Loucy (cell line): Measurements from ENCODE around the gene NAA20.

Experiments used
- H2AFZ ChIP-seq: fragments of 200-600 bp; sonication (generic); 2 replicates; pipeline ENCODE4 v1.6.0; 2016; ENCODE audit warnings: antibody characterized with exemption, mild to moderate bottlenecking, low read length, moderate library complexity
- H3F3A ChIP-seq: fragments of 200-600 bp; 2 replicates; pipeline ENCODE4 v1.6.0; 2016; ENCODE audit warnings: antibody characterized with exemption, low read depth, mild to moderate bottlenecking
- H3K27me3 ChIP-seq: fragments of 200-600 bp; sonication (generic); 2 replicates; pipeline ENCODE4 v1.6.1; 2014; ENCODE audit warnings: low read length, mild to moderate bottlenecking; ENCODE audit not compliant: insufficient read depth, poor library complexity, severe bottlenecking
- H3K36me3 ChIP-seq: fragments of 200-600 bp; sonication (generic); 2 replicates; pipeline ENCODE4 v1.6.1; 2016; ENCODE audit warnings: low read length; ENCODE audit not compliant: insufficient read depth
- H3K4me1 ChIP-seq: fragments of 200-600 bp; sonication (generic); 2 replicates; pipeline ENCODE4 v1.5.1; 2014; ENCODE audit warnings: low read length, mild to moderate bottlenecking; ENCODE audit not compliant: insufficient read depth, poor library complexity, severe bottlenecking
- H3K4me2 ChIP-seq: fragments of 200-600 bp; sonication (generic); 2 replicates; pipeline ENCODE4 v1.6.0; 2014; ENCODE audit warnings: antibody characterized with exemption, low read length, low read depth, mild to moderate bottlenecking; ENCODE audit not compliant: poor library complexity, severe bottlenecking
- H3K4me3 ChIP-seq: fragments of 200-600 bp; sonication (generic); 2 replicates; pipeline ENCODE4 v1.5.1; 2014; ENCODE audit warnings: low read length, mild to moderate bottlenecking, mixed read lengths; ENCODE audit not compliant: poor library complexity, severe bottlenecking
- H3K79me2 ChIP-seq: fragments of 200-600 bp; sonication (generic); 2 replicates; pipeline ENCODE4 v1.6.1; 2014; ENCODE audit warnings: low read length; ENCODE audit not compliant: insufficient read depth
- H3K9ac ChIP-seq: fragments of 200-600 bp; sonication (generic); 2 replicates; pipeline ENCODE4 v1.6.0; 2014; ENCODE audit warnings: mild to moderate bottlenecking, low read depth, low read length, moderate library complexity; ENCODE audit not compliant: poor library complexity, severe bottlenecking
- H3K9me2 ChIP-seq: fragments of 200-600 bp; sonication (generic); replicated peaks from 2 replicates; pipeline ENCODE4 v1.6.1; 2016; ENCODE audit warnings: low read depth, low read length, mixed read lengths
- H3K9me3 ChIP-seq: fragments of 200-600 bp; sonication (generic); 2 replicates; pipeline ENCODE4 v1.6.1; 2014; ENCODE audit warnings: mild to moderate bottlenecking, antibody characterized with exemption, low read length, low read depth; ENCODE audit not compliant: insufficient read depth
- H4K20me1 ChIP-seq: fragments of 200-600 bp; sonication (generic); 2 replicates; pipeline ENCODE4 v1.6.0; 2014; ENCODE audit warnings: antibody characterized with exemption, low read length, mild to moderate bottlenecking; ENCODE audit not compliant: insufficient read depth, poor library complexity, severe bottlenecking
- EZH2phosphoT487 ChIP-seq: fragments of 200-600 bp; IDR thresholded peaks from 2 replicates; pipeline ENCODE4 v1.6.1; 2018; ENCODE audit warnings: antibody characterized with exemption, mild to moderate bottlenecking, moderate library complexity, borderline replicate concordance
- TF ChIP-seq, protein P1 (sequence below): fragments of 200-600 bp; sonication (generic); conservative IDR thresholded peaks from 2 replicates; pipeline ENCODE4 v1.5.1; 2014; ENCODE audit warnings: mild to moderate bottlenecking, antibody characterized with exemption, low read length

NAA20 gene

DNA sequence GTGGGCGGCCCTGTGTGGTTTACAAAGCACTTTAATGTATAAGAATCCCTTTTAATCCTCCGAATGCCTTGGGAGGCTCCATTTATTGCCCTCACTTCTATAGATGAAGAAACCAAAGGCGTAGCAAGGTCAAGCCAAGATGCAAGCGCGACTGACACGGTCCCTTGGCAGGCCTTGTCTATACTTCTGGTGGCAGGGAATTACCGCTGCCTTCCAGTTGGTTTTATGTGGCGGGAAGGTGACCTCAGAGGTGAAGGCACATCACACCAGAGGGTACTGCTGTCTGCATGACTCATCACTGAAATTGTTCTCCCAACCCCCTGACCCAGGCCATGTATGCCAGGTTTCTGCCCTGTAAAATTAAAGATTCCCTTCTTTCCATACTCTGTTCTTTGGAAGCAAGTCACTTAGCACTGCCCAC, 36.1 kb upstream of the NAA20 start:
- no peaks in the 10 kb centered on the region for H3K79me2 ChIP-seq
- no peaks in the 10 kb centered on the region for H3K36me3 ChIP-seq
- no peak overlapping the region for H2AFZ ChIP-seq
- no peaks in the 10 kb centered on the region for H3K9me2 ChIP-seq
- H3K27me3 ChIP-seq = no peaks in the 10 kb centered on the region
- H3F3A ChIP-seq = no peaks in the 10 kb centered on the region
- no peak overlapping the region for H3K9ac ChIP-seq
- H3K4me3 ChIP-seq = no peak overlapping the region
- TF ChIP-seq, protein P1, sequence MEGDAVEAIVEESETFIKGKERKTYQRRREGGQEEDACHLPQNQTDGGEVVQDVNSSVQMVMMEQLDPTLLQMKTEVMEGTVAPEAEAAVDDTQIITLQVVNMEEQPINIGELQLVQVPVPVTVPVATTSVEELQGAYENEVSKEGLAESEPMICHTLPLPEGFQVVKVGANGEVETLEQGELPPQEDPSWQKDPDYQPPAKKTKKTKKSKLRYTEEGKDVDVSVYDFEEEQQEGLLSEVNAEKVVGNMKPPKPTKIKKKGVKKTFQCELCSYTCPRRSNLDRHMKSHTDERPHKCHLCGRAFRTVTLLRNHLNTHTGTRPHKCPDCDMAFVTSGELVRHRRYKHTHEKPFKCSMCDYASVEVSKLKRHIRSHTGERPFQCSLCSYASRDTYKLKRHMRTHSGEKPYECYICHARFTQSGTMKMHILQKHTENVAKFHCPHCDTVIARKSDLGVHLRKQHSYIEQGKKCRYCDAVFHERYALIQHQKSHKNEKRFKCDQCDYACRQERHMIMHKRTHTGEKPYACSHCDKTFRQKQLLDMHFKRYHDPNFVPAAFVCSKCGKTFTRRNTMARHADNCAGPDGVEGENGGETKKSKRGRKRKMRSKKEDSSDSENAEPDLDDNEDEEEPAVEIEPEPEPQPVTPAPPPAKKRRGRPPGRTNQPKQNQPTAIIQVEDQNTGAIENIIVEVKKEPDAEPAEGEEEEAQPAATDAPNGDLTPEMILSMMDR = no peak
- no peak for TF ChIP-seq EZH2phosphoT487
- H3K4me1 ChIP-seq = no peaks in the 10 kb centered on the region
- H4K20me1 ChIP-seq = no peaks in the 10 kb centered on the region
- no peak overlapping the region for H3K4me2 ChIP-seq
- no peaks in the 10 kb centered on the region for H3K9me3 ChIP-seq

DNA sequence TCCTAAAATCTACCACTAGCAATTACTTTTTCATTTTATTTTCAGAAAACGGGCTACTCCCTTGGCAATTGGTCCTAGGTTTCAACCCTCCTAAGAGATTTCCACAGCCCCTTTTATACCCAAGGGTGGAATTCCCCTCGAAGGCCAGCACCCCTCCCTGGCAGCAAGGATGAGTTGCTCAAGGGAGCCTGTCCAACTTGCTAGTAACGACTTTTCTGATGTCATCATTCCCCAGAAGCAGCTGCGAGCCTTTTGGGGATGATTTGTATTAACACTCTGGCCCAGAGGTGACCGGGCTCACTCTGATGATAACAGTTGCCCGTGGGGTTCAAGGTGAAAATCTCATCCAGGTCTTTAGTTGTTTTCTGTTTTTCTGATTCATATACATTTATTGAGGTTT, 30.7 kb upstream of the NAA20 start:
- H3K9me3 ChIP-seq = no peaks in the 10 kb centered on the region
- TF ChIP-seq EZH2phosphoT487 = no peak
- TF ChIP-seq, protein P1 = no peak
- no peaks in the 10 kb centered on the region for H3K79me2 ChIP-seq
- H3K9ac ChIP-seq = no peak overlapping the region
- no peaks in the 10 kb centered on the region for H3K9me2 ChIP-seq
- no peaks in the 10 kb centered on the region for H3K27me3 ChIP-seq
- H3K4me1 ChIP-seq = no peaks in the 10 kb centered on the region
- H3K4me2 ChIP-seq = no peak overlapping the region
- no peaks in the 10 kb centered on the region for H3F3A ChIP-seq
- H2AFZ ChIP-seq = no peak overlapping the region
- no peaks in the 10 kb centered on the region for H3K36me3 ChIP-seq
- H4K20me1 ChIP-seq = no peaks in the 10 kb centered on the region
- H3K4me3 ChIP-seq = no peak overlapping the region

DNA sequence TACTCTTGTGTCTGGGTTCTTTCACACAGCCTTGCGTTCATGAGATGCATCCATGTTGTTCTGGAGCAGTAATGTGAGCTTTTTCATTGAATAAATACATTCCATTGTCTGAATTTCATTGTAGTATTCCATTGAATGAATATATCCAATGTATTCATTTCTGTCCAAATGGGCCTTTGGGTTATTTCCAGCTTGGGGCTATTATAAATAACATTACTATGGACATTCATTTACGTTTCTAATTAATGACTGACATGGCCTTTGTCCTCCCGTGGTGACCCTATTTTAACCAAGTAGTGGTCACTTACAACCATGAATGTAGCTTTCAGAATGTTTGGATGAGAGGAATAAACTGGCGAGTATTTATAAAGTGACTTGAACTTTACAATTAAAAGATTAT, 30.1 kb upstream of the NAA20 start:
- H3K79me2 ChIP-seq = no peaks in the 10 kb centered on the region
- no peaks in the 10 kb centered on the region for H3F3A ChIP-seq
- H3K9me2 ChIP-seq = no peaks in the 10 kb centered on the region
- H3K9me3 ChIP-seq = no peaks in the 10 kb centered on the region
- H3K4me3 ChIP-seq = no peak overlapping the region
- no peak overlapping the region for H3K4me2 ChIP-seq
- no peak overlapping the region for H2AFZ ChIP-seq
- no peaks in the 10 kb centered on the region for H4K20me1 ChIP-seq
- H3K36me3 ChIP-seq = no peaks in the 10 kb centered on the region
- H3K4me1 ChIP-seq = no peaks in the 10 kb centered on the region
- no peaks in the 10 kb centered on the region for H3K27me3 ChIP-seq
- no peak for TF ChIP-seq EZH2phosphoT487
- TF ChIP-seq, protein P1 = no peak
- H3K9ac ChIP-seq = no peak overlapping the region
